Brain microvascular endothelial cell (primary cell): Measurements from ENCODE around the gene RAB29.

Experiments
- DNase-seq: peaks from one replicate; pipeline ENCODE4 v3.0.0-alpha.2; 2020
- H3K27ac ChIP-seq: fragments of 250-450 bp; sonication (Bioruptor Pico); 2 replicates; pipeline ENCODE4 v1.5.1; 2020; ENCODE audit warnings: mild to moderate bottlenecking, moderate library complexity
- H3K27me3 ChIP-seq: fragments of 250-450 bp; sonication (Bioruptor Pico); replicated peaks from 2 replicates; pipeline ENCODE4 v1.5.1; 2020; ENCODE audit warnings: mild to moderate bottlenecking
- H3K36me3 ChIP-seq: fragments of 250-450 bp; sonication (Bioruptor Pico); replicated peaks from 2 replicates; pipeline ENCODE4 v1.5.1; 2020; ENCODE audit warnings: mild to moderate bottlenecking
- H3K4me3 ChIP-seq: 2 replicates; pipeline ENCODE4 v1.5.1; 2011; ENCODE audit warnings: low read depth, mild to moderate bottlenecking, control low read depth, low read length, moderate library complexity
- CTCF ChIP-seq: IDR thresholded peaks from 2 replicates; pipeline ENCODE4 v1.5.1; 2011; ENCODE audit warnings: low read depth, mild to moderate bottlenecking, moderate library complexity, low read length, control low read depth, inconsistent platforms; ENCODE audit errors: missing control alignments
- in situ Hi-C: cut with HindIII; loops from 2 replicates; pipeline ENCODE4 v1.10.0; 2017; ENCODE audit warnings: low sequenced_read_pairs, low pct_ligation_motif_present

The RAB29 gene

GRCh38 chr1:205792961-205793673 is 17.8 kb upstream of the RAB29 start:
- H3K4me3 ChIP-seq = no peak overlapping the region
- DNase-seq = no peak
- TF ChIP-seq CTCF = no peak
- no peaks in the 10 kb centered on the region for H3K27me3 ChIP-seq
- in situ Hi-C loops = loop anchor here (25.0 kb wide), 1 partner anchor 319 kb away; the partner anchor contains the start of gene AVPR1B
- peaks cover 8% of the 10 kb centered on the region for H3K36me3 ChIP-seq
- no peak overlapping the region for H3K27ac ChIP-seq

- H3K27me3 ChIP-seq = no peaks in the 10 kb centered on the region
- H3K36me3 ChIP-seq = peaks cover 8% of the 10 kb centered on the region
- TF ChIP-seq CTCF = no peak
- no peak overlapping the region for H3K4me3 ChIP-seq
- no peak overlapping the region for H3K27ac ChIP-seq
- DNase-seq = no peak
- in situ Hi-C loops = loop anchor here (25.0 kb wide), 1 partner anchor 320 kb away; the partner anchor contains the start of gene AVPR1B
Observed at GRCh38 chr1:205792481-205792881, 17.2 kb upstream of the RAB29 start.

- in situ Hi-C loops = loop anchor here (25.0 kb wide), 1 partner anchor 321 kb away; the partner anchor contains the start of gene AVPR1B
Observed at GRCh38 chr1:205791568-205792180, 16.4 kb upstream of the RAB29 start.

GRCh38 chr1:205787287-205787916 is 12.1 kb upstream of the RAB29 start:
- Histone ChIP-seq H3K27ac (no peak overlapping the region), H3K4me3 (no peak overlapping the region), H3K36me3 (peaks cover 2% of the 10 kb centered on the region), H3K27me3 (no peaks in the 10 kb centered on the region)
- TF ChIP-seq CTCF = no peak
- DNase-seq = no peak
- in situ Hi-C loops = loop anchor here (25.0 kb wide), 1 partner anchor 325 kb away; the partner anchor contains the start of gene AVPR1B

More at GRCh38 chr1:205791568-205792180, 16.4 kb upstream of the RAB29 start:
- Histone ChIP-seq H3K4me3 (no peak overlapping the region), H3K36me3 (peaks cover 8% of the 10 kb centered on the region), H3K27me3 (no peaks in the 10 kb centered on the region), H3K27ac (no peak overlapping the region)
- DNase-seq = peak; percentile 53
- peak; percentile 92 for TF ChIP-seq CTCF

- Histone ChIP-seq H3K27ac (no peak overlapping the region), H3K27me3 (no peaks in the 10 kb centered on the region), H3K4me3 (no peak overlapping the region), H3K36me3 (no peaks in the 10 kb centered on the region)
- TF ChIP-seq CTCF = no peak
- in situ Hi-C loops = loop anchor here (25.0 kb wide), 1 partner anchor 326 kb away; the partner anchor contains the start of gene AVPR1B
- no peak for DNase-seq
Observed at GRCh38 chr1:205786601-205787000, 11.3 kb upstream of the RAB29 start.
